T-helper 2 cell treated with Interferon-gamma antibody and Interleukin-4, amounts not matched to agents 100 ng/mL and 5 ng/mL, for 36 hours (primary cell): Measurements from ENCODE around the gene RAB37. TPM values are rescaled to one million over a fixed set of nuclear protein-coding genes. Genes with fewer than 3 reads are reported as not detected.

Experiments used
- intact Hi-C: fragments of 100-400 bp; cut with micrococcal nuclease; formaldehyde crosslinking; loops from one replicate; pipeline ENCODE4 v1.15.1; 2023
- total RNA-seq: library from RNA; stranded (reverse); gene quantifications from 2 replicates; pipeline ENCODE4 v1.2.3, GENCODE V29; 2022

RAB37 gene
- total RNA-seq, 1 donor from 2014 or later = 93.8 TPM

- intact Hi-C loops = loop anchor here (1.0 to 2.0 kb wide), 3 partner anchors 14 to 118 kb away; no protein-coding TSS in a partner anchor
These were observed 7.9 kb downstream of the RAB37 start for GRCh38 chr17:74744714-74745547.

- intact Hi-C loops = loop anchor here (2.0 kb wide), 2 partner anchors 13 to 117 kb away; no protein-coding TSS in a partner anchor
These were observed 8.6 kb downstream of the RAB37 start for GRCh38 chr17:74745548-74746177.

- intact Hi-C loops = no loop called here
These were observed 9.3 kb downstream of the RAB37 start for GRCh38 chr17:74746376-74746775.

- intact Hi-C loops = no loop called here
These were observed 9.9 kb downstream of the RAB37 start for GRCh38 chr17:74746922-74747321.

- intact Hi-C loops = loop anchor here (1.0 kb wide), 4 partner anchors 10 to 125 kb away; partner anchors contain the start of gene NAT9
These were observed 11.1 kb downstream of the RAB37 start for GRCh38 chr17:74748279-74748528.

- intact Hi-C loops = loop anchor here (1.0 kb wide), 4 partner anchors 10 to 125 kb away; partner anchors contain the start of gene NAT9
These were observed 11.6 kb downstream of the RAB37 start, which contains the start of gene NHERF1 for GRCh38 chr17:74748529-74749278. Gene NHERF1, plus strand, starts transcription at chr17:74748628. Its CDS starts 219 bp downstream, at chr17:74748847.

- intact Hi-C loops = no loop called here
These were observed 12.4 kb downstream of the RAB37 start for GRCh38 chr17:74749279-74750038.

GRCh38 chr17:74750039-74750326 lies 12.9 kb downstream of the RAB37 start:
- intact Hi-C loops = no loop called here

- intact Hi-C loops = loop anchor here (1.0 kb wide), 1 partner anchor 9 kb away; no protein-coding TSS in a partner anchor
These were observed 13.4 kb downstream of the RAB37 start for GRCh38 chr17:74750327-74751069.

GRCh38 chr17:74752415-74752814 lies 15.4 kb downstream of the RAB37 start:
- intact Hi-C loops = no loop called here

- intact Hi-C loops = no loop called here
These were observed 15.9 kb downstream of the RAB37 start for GRCh38 chr17:74752822-74753401.

- intact Hi-C loops = no loop called here
These were observed 17.8 kb downstream of the RAB37 start for GRCh38 chr17:74754832-74755231.

GRCh38 chr17:74755533-74755932 lies 18.5 kb downstream of the RAB37 start:
- intact Hi-C loops = no loop called here

- intact Hi-C loops = no loop called here
These were observed 19.8 kb downstream of the RAB37 start for GRCh38 chr17:74756891-74757290.

GRCh38 chr17:74757502-74757901 lies 20.4 kb downstream of the RAB37 start:
- intact Hi-C loops = no loop called here

GRCh38 chr17:74757931-74758847 lies 21.1 kb downstream of the RAB37 start:
- intact Hi-C loops = loop anchor here (2.0 kb wide), 1 partner anchor 13 kb away; no protein-coding TSS in a partner anchor

- intact Hi-C loops = loop anchor here (1.0 to 2.0 kb wide), 2 partner anchors 8 to 14 kb away; no protein-coding TSS in a partner anchor
These were observed 21.8 kb downstream of the RAB37 start for GRCh38 chr17:74758848-74759168.

- intact Hi-C loops = loop anchor here (1.0 to 2.0 kb wide), 2 partner anchors 8 to 15 kb away; no protein-coding TSS in a partner anchor
These were observed 22.3 kb downstream of the RAB37 start for GRCh38 chr17:74759243-74759801.

- intact Hi-C loops = loop anchor here (1.0 to 2.0 kb wide), 2 partner anchors 9 to 15 kb away; no protein-coding TSS in a partner anchor
These were observed 22.9 kb downstream of the RAB37 start for GRCh38 chr17:74759941-74760340.
